Esophagus (tissue), 2 donors: ENCODE data around the gene KIAA1191. TPM values are rescaled to one million over a fixed set of nuclear protein-coding genes. Genes with fewer than 3 reads are reported as not detected.

ENCODE experiments used
- H3K27ac ChIP-seq, 2 donors: one replicate each; pipeline ENCODE4 v1.5.1; 2013; ENCODE audit warnings: low read depth in 2 of 2, mild to moderate bottlenecking in 2 of 2, inconsistent platforms in 1 of 2, low read length in 1 of 2, moderate library complexity in 1 of 2
- H3K27me3 ChIP-seq, 2 donors: one replicate each; pipeline ENCODE4 v1.6.1; 2013; ENCODE audit warnings: low read length in 2 of 2, control low read depth in 1 of 2, mild to moderate bottlenecking in 1 of 2; ENCODE audit not compliant: insufficient read depth in 2 of 2, control insufficient read depth in 1 of 2
- H3K36me3 ChIP-seq, 2 donors: one replicate each; pipeline ENCODE4 v1.6.1; 2013; ENCODE audit warnings: low read length in 1 of 2; ENCODE audit not compliant: control insufficient read depth in 2 of 2, insufficient read depth in 2 of 2
- H3K4me1 ChIP-seq, 2 donors: one replicate each; pipeline ENCODE4 v1.6.1; 2013; ENCODE audit warnings: low read length in 1 of 2; ENCODE audit not compliant: control insufficient read depth in 2 of 2, insufficient read depth in 2 of 2
- H3K4me3 ChIP-seq, 2 donors: one replicate each; pipeline ENCODE4 v1.5.1; 2013; ENCODE audit warnings: low read length in 2 of 2, mild to moderate bottlenecking in 2 of 2, low read depth in 1 of 2, moderate library complexity in 1 of 2
- H3K9me3 ChIP-seq, 2 donors: one replicate each; pipeline ENCODE4 v1.6.1; 2013; ENCODE audit warnings: mild to moderate bottlenecking in 2 of 2, low read depth in 1 of 2, low read length in 1 of 2, moderate library complexity in 1 of 2; ENCODE audit not compliant: control insufficient read depth in 2 of 2, insufficient read depth in 1 of 2
- WGBS, 2 donors: extraction: QIAGEN DNeasy Blood & Tissue Kit; methylation state at CpG; one replicate each; pipeline ENCODE4 v1.1.7; 2013; 5-methylcytosine and 5-hydroxymethylcytosine counted together
- polyA plus RNA-seq, 2 donors: library from polyadenylated mRNA; stranded (reverse); fragments of 200-250 nt; gene quantifications; one replicate each; pipeline ENCODE4 v1.2.3, GENCODE V29; 2013
- donor health status: healthy with polysubstance abuse.
- donor health status: Bipolar disorder and iron deficiency.

Gene KIAA1191
- polyA plus RNA-seq, 2 donors = 41.8 to 44.4 TPM

GRCh38 chr5:176366232-176366894, 4.8 kb upstream of the KIAA1191 start:
- 48 to 61% methylated on average over 37 to 38 of the region's 38 CpGs for WGBS, 2 donors
- peaks cover 0 to 5% of the 10 kb centered on the region in 2 donors for H3K36me3 ChIP-seq
- peak overlapping the region; percentile 80 to 85 for H3K4me3 ChIP-seq
- no peaks in the 10 kb centered on the region for H3K9me3 ChIP-seq
- H3K4me1 ChIP-seq = peaks cover 3 to 9% of the 10 kb centered on the region in 2 donors
- peak overlapping the region; percentile 65 to 80 for H3K27ac ChIP-seq
- H3K27me3 ChIP-seq = no peaks in the 10 kb centered on the region

- 0 to 1% methylated on average over 62 to 108 of the region's 108 CpGs for WGBS, 2 donors
These were observed 4.0 kb upstream of the KIAA1191 start, which contains the start of gene ARL10 for GRCh38 chr5:176365351-176366231. Gene ARL10 (plus strand): TSS chr5:176365487. CDS start chr5:176365564, 77 bp downstream.

DNA sequence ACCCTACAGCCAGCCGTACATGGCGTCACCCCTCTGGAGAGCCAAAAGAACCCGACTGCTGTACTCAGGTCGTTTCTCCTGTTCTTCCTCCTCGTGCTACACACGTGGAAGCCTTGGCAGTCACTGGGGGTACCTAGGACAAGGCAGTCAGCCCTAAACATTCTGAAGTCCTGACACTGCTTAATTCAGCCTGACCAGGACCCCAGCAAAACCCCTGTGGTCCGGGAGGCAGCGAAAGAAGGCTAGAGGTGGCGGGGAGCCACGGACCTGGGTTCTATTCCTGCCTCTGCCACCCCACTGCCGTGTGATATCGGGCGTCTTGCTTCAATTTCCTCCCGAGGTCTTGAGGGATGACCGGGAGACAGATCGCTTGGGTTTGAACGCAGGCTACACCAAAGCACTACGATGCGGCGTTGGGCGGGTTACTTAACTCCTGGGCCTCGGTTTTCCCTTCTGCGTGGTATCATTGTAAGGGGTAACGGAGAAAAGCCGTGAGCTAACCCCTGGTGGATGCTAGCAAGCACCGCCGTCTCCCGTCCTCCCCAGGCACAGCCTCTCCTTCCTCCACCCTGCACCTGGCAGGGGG, 3.3 kb upstream of the KIAA1191 start:
- Histone ChIP-seq H3K9me3 (no peaks in the 10 kb centered on the region), H3K27ac (peak overlapping the region; percentile 63 to 65), H3K36me3 (peaks cover 0 to 5% of the 10 kb centered on the region in 2 donors), H3K27me3 (no peaks in the 10 kb centered on the region), H3K4me1 (peaks cover 3 to 9% of the 10 kb centered on the region in 2 donors), H3K4me3 (peak overlapping the region; percentile 80 to 85)
- 24 to 27% methylated on average over 28 of the region's 28 CpGs for WGBS, 2 donors

More at GRCh38 chr5:176365351-176366231, 4.0 kb upstream of the KIAA1191 start, which contains the start of gene ARL10:
- Histone ChIP-seq H3K27ac (peak within 1 kb of the TSS; percentile 65 to 80), H3K4me3 (peak within 1 kb of the TSS; percentile 80 to 85), H3K36me3 (peaks cover 0 to 5% of the 10 kb centered on the region in 2 donors), H3K4me1 (peaks cover 3 to 9% of the 10 kb centered on the region in 2 donors), H3K27me3 (no peaks in the 10 kb centered on the region), H3K9me3 (no peaks in the 10 kb centered on the region)

DNA sequence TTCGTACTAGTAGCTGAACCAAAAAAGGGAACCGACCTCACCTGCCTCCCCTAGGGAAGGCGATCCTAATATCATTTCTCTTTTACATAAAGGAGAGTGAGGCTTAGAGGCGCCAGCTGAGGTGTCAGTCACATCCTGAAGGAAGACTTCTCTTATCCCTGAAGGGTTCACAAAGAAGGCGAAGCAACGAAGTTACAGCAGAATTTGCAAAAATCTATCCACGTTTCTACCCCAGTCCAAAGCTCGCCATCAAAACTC, 598 bp upstream of the KIAA1191 start:
- 61 to 63% methylated on average over 8 of the region's 8 CpGs for WGBS, 2 donors
- H3K27ac ChIP-seq = peak overlapping the region; percentile 31 to 65
- H3K4me1 ChIP-seq = peaks cover 5 to 6% of the 10 kb centered on the region in 2 donors
- peak overlapping the region; percentile 80 to 92 for H3K4me3 ChIP-seq
- H3K27me3 ChIP-seq = no peaks in the 10 kb centered on the region
- peaks cover 0 to 2% of the 10 kb centered on the region in 2 donors for H3K36me3 ChIP-seq
- no peaks in the 10 kb centered on the region for H3K9me3 ChIP-seq

DNA sequence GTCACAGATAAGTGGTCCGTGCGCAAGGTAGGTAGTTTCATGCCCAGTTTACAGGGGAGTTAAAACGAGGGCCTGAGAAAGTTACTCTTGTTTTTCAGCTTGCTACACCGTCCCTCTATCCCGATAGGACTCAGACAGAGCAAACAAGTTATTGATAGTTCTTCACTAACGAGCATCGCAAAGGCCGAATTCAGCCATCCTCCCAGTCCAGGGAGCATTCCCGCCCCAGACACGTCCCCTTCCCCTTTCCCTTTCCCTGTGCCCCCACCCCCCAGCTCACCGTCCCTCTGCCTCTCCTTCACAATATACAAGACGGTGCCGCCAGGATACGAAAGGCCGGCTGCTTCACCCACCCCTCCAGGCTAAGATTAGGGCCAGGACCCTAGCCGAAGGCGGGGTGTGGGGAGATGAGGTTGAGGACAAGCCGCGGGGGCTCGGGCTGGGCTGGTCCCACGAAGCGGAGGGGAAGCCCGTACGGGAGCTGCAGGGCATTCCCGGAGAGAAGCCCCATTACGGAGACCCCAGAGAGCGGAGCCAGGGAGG, 599 bp downstream of the KIAA1191 start:
- Histone ChIP-seq H3K4me1 (peaks cover 5% of the 10 kb centered on the region in 2 donors), H3K9me3 (no peaks in the 10 kb centered on the region), H3K36me3 (peaks cover 0 to 2% of the 10 kb centered on the region in 2 donors), H3K27me3 (no peaks in the 10 kb centered on the region), H3K4me3 (peak overlapping the region; percentile 80 to 92), H3K27ac (peak overlapping the region; percentile 42 to 78)
- WGBS, 2 donors = 2% methylated on average over 27 of the region's 27 CpGs

DNA sequence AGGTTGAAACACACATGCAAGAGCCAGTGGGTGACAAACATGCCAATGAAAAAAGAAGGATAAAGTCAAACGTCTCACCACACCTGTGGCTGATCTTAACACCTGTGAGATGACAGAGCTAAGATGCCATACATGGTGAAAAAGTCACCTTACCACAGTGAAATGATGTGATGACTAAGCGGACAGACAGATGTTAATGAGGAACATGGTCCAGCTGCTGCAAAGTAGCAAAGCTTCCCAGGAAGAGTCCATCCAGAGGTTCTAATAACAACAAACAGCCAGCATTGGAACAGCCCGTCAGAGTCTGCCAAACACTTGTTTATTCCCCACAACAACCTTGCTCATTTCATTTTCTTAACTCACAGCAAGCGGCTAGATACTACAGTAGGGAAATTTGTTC, 1.9 kb downstream of the KIAA1191 start:
- peaks cover 0 to 3% of the 10 kb centered on the region in 2 donors for H3K36me3 ChIP-seq
- no peak overlapping the region for H3K4me3 ChIP-seq
- H3K27ac ChIP-seq = no peak overlapping the region
- peaks cover 2 to 5% of the 10 kb centered on the region in 2 donors for H3K4me1 ChIP-seq
- H3K27me3 ChIP-seq = no peaks in the 10 kb centered on the region
- no peaks in the 10 kb centered on the region for H3K9me3 ChIP-seq
- WGBS, 2 donors = 52 to 60% methylated on average over 4 of the region's 4 CpGs

DNA sequence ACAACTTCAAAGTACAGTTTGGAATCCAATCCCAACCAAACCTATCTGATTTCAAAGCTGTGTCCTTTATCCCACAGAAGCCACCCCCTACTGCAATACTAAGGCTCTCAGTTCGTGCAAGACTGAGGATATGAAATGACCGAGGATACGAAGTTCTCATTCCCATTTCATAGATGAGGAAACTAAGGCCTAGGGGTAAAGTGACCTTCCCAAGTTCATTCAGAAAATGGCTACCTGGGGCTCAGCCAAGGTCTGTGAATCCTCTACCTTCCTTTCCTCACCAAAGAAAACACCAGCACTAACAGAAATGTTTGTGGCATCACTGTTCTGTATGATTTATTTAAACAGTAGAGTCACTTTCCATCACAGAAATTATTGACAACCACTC, 5.4 kb downstream of the KIAA1191 start:
- Histone ChIP-seq H3K4me3 (no peak overlapping the region), H3K27me3 (no peaks in the 10 kb centered on the region), H3K27ac (no peak overlapping the region), H3K36me3 (peaks cover 8 to 14% of the 10 kb centered on the region in 2 donors), H3K9me3 (no peaks in the 10 kb centered on the region), H3K4me1 (peaks cover 0 to 2% of the 10 kb centered on the region in 2 donors)
- 90 to 92% methylated on average over 3 of the region's 3 CpGs for WGBS, 2 donors

GRCh38 chr5:176355400-176356178, 6.0 kb downstream of the KIAA1191 start:
- 86 to 89% methylated on average over 16 of the region's 16 CpGs for WGBS, 2 donors
- Histone ChIP-seq H3K27ac (no peak overlapping the region), H3K4me3 (no peak overlapping the region), H3K4me1 (peaks cover 0 to 2% of the 10 kb centered on the region in 2 donors), H3K36me3 (peaks cover 8 to 17% of the 10 kb centered on the region in 2 donors), H3K9me3 (no peaks in the 10 kb centered on the region), H3K27me3 (no peaks in the 10 kb centered on the region)

DNA sequence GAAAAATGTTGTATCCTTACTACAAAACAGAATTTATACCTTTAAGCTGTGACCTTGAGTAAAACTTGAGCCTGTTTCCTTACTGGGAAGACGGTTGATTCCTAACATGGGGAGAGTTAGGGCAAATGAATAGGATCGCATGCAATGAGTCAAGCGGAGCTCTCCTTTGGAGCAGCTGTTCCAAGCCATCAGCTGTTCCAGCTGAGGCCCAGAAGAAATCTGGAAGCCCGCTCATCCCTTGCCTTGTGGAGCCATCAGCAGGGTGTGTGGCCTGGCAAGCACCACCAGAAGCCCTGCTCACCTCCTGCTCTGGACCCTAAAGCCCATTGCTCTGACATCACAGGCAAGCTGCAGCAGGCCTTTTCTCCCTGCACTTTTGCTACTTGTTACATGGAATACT, 8.0 kb downstream of the KIAA1191 start:
- Histone ChIP-seq H3K9me3 (no peaks in the 10 kb centered on the region), H3K27ac (no peak overlapping the region), H3K27me3 (no peaks in the 10 kb centered on the region), H3K4me1 (no peaks in the 10 kb centered on the region), H3K4me3 (no peak overlapping the region), H3K36me3 (peaks cover 11 to 23% of the 10 kb centered on the region in 2 donors)
- WGBS, 2 donors = 93 to 96% methylated on average over 4 of the region's 4 CpGs
